Measurements from ENCODE around the gene SEMA3G.

SEMA3G gene

GRCh38 chr3:52453496-52454249 lies 8.8 kb upstream of the SEMA3G start, which contains the start of gene TNNC1:
TSS of gene TNNC1 (minus strand) at chr3:52454041. CDS start at chr3:52454015, 26 bp downstream.
- no peak for DNase-seq (ENCODE audit: low spot score)

GRCh38 chr3:52452570-52453221 lies 7.8 kb upstream of the SEMA3G start:
- DNase-seq (ENCODE audit: low spot score): no peak

- DNase-seq (ENCODE audit: low spot score): no peak
Measured at GRCh38 chr3:52452126-52452525, 7.2 kb upstream of the SEMA3G start.

GRCh38 chr3:52451237-52452083 lies 6.6 kb upstream of the SEMA3G start:
- DNase-seq (ENCODE audit: low spot score): no peak

- no peak for DNase-seq (ENCODE audit: low spot score)
Measured at GRCh38 chr3:52450489-52451236, 5.8 kb upstream of the SEMA3G start.

GRCh38 chr3:52447512-52448355 lies 2.8 kb upstream of the SEMA3G start:
- DNase-seq (ENCODE audit: low spot score): no peak

- DNase-seq (ENCODE audit: low spot score): peak; percentile 84
Measured at GRCh38 chr3:52446631-52447511, 2.0 kb upstream of the SEMA3G start.

GRCh38 chr3:52446042-52446441 lies 1.1 kb upstream of the SEMA3G start:
- no peak for DNase-seq (ENCODE audit: low spot score)

- no peak for DNase-seq (ENCODE audit: low spot score)
Measured at GRCh38 chr3:52443791-52444687, 864 bp downstream of the SEMA3G start.

- DNase-seq (ENCODE audit: low spot score): no peak
Measured at GRCh38 chr3:52443268-52443610, 1.7 kb downstream of the SEMA3G start.

GRCh38 chr3:52442409-52443267 lies 2.3 kb downstream of the SEMA3G start:
- DNase-seq (ENCODE audit: low spot score): no peak

GRCh38 chr3:52441772-52442332 lies 3.1 kb downstream of the SEMA3G start:
- no peak for DNase-seq (ENCODE audit: low spot score)

- no peak for DNase-seq (ENCODE audit: low spot score)
Measured at GRCh38 chr3:52441091-52441771, 3.7 kb downstream of the SEMA3G start.

GRCh38 chr3:52440671-52441070 lies 4.2 kb downstream of the SEMA3G start:
- DNase-seq (ENCODE audit: low spot score): no peak

- no peak for DNase-seq (ENCODE audit: low spot score)
Measured at GRCh38 chr3:52440249-52440551, 4.7 kb downstream of the SEMA3G start.

- no peak for DNase-seq (ENCODE audit: low spot score)
Measured at GRCh38 chr3:52439426-52440248, 5.3 kb downstream of the SEMA3G start.

Measured in D341Med (cell line).